ENCODE measurements around the gene PTPRB.

The PTPRB gene

DNA sequence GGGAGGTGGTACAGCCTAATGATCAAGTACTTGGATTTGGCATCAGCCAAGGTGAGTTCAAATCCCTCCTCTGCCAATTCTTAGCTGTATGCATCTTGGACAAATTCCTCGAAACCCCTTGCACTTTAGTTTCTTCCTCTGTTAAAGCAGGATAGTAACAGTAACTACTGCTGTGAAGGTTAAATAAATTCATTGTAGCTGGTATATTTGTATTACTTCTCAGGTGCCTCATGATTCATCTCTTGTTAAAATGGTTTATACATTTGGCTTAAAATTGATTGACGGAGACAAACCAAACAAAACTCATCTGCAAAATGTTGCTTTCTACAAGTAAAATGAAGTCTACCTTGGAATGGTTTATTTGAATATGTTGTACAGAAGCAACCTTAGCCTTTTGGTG is 2.3 kb upstream of the PTPRB start:
- no peak overlapping the region for H3K4me3 ChIP-seq (ENCODE audit: low read depth, low read length)
- no peak for DNase-seq (ENCODE audit: low read depth, low spot score)
- TF ChIP-seq, protein P1, sequence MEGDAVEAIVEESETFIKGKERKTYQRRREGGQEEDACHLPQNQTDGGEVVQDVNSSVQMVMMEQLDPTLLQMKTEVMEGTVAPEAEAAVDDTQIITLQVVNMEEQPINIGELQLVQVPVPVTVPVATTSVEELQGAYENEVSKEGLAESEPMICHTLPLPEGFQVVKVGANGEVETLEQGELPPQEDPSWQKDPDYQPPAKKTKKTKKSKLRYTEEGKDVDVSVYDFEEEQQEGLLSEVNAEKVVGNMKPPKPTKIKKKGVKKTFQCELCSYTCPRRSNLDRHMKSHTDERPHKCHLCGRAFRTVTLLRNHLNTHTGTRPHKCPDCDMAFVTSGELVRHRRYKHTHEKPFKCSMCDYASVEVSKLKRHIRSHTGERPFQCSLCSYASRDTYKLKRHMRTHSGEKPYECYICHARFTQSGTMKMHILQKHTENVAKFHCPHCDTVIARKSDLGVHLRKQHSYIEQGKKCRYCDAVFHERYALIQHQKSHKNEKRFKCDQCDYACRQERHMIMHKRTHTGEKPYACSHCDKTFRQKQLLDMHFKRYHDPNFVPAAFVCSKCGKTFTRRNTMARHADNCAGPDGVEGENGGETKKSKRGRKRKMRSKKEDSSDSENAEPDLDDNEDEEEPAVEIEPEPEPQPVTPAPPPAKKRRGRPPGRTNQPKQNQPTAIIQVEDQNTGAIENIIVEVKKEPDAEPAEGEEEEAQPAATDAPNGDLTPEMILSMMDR (IDR thresholded peaks at IDR 0.05; ENCODE audit: low read depth, low read length), result no peak
- in situ Hi-C loops (cut with HindIII; ENCODE audit: low sequenced_read_pairs), result no loop called here

DNA sequence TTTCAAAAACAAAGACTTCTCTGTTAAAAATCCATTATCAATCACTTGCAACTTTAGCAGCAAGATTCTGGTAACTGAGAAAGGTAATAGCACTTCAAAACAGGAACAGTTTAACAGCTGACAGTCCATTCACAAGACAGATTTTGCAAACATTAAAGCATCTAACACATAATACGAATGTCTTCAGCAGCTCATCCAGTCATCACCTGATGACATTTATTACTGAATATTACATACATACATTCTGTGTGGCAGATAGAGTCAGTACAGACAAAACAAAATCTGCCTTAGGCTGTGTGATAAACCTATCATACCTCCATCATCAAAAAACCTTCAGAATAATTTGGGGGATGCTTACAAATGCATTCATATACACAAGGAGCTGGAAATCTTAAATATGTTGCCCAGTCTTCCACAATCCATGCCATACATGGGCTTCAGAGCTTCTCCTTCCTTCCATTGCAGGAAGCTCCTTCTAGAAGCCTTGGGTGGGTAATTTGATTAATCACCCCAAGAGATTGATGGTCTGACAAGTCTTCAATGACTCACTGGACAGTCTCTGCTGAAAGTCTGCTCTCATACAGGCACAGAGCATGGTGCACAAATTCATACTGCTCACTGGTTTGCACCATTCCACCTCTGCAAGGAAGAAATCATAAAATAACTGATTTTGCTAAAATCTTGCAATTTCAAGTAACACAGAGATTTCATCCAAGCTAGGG is 1.6 kb upstream of the PTPRB start:
- in situ Hi-C loops (cut with HindIII; ENCODE audit: low sequenced_read_pairs), result no loop called here
- TF ChIP-seq, protein P1 (IDR thresholded peaks at IDR 0.05; ENCODE audit: low read depth, low read length), result no peak
- DNase-seq (ENCODE audit: low read depth, low spot score), result no peak
- no peak overlapping the region for H3K4me3 ChIP-seq (ENCODE audit: low read depth, low read length)

DNA sequence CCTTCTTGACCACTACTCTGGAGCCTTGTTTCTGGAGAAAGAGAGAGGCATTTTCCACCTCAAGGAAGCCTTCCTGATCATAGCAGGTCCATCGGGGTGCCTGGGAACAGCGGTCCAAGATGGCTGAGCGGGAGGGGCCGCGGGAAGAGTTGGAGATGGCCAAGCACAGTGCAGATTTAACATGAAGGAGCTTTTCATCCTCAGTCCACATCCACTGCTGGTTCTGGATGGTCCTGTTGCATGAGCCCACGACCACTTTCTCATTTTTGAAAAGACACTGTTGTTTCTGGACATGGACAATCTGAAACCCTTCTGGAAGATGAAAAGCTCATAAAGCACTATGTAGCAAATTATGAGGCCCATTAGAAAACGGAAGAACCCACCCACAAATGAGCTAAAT is 1.5 kb downstream of the PTPRB start:
- H3K4me3 ChIP-seq (ENCODE audit: low read depth, low read length), result no peak overlapping the region
- TF ChIP-seq, protein P1 (IDR thresholded peaks at IDR 0.05; ENCODE audit: low read depth, low read length), result no peak
- DNase-seq (ENCODE audit: low read depth, low spot score), result no peak
- in situ Hi-C loops (cut with HindIII; ENCODE audit: low sequenced_read_pairs), result no loop called here

DNA sequence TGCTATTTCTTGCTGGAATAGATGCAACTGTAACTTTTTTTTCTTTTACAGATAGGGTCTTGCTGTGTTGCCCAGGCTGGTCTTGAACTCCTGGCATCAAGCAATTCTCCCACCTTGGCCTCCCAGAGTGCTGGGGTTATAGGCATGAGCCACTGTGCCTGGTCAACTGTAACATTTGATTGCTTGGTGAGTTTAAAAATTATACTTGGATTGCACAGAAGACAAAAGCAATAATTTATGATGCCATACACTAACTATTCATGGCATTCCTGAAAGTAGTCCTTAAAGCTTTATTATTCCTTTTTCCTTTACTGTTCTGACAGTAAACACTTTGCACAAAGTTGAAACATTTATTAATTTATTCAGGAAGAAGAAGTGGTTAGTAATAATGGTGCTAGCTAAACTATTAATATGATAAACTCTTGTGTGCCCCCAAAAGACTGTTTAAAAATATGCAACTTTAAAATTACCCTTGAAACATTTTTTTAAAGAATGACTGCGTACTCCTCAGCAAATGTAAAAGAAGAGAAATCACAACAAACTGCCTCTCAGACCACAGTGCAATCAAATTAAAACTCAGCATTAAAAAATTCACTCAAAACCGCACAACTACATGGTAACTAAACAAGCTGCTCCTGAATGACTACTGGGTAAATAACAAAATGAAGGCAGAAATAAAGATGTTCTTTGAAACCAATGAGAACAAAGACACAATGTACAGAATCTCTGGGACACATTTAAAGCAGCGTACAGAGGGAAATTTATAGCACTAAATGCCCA is 8.3 kb downstream of the PTPRB start:
- DNase-seq (ENCODE audit: low read depth, low spot score), result no peak
- TF ChIP-seq, protein P1 (IDR thresholded peaks at IDR 0.05; ENCODE audit: low read depth, low read length), result no peak

DNA sequence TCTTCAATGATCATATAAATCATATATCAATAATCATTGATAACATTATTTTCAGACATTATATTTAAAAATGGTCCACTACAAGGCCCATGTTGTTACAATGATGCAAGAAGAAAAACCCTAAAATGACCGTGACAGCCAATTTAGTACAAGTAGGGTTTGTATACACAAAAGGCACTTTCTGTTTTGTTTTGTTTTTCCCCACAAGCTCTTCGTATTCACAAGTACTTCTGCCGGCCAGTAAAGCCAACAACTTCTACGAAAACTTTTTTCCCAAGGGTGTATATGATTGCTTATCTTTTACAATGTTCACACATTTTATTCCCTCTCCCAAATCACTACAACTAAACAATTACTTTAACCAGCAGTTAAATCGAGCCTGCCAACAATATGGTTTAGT is 9.6 kb downstream of the PTPRB start:
- in situ Hi-C loops (cut with HindIII; ENCODE audit: low sequenced_read_pairs), result no loop called here
- no peak overlapping the region for H3K4me3 ChIP-seq (ENCODE audit: low read depth, low read length)
- no peak for DNase-seq (ENCODE audit: low read depth, low spot score)
- TF ChIP-seq, protein P1 (IDR thresholded peaks at IDR 0.05; ENCODE audit: low read depth, low read length), result no peak

More for the DNA sequence above, 8.3 kb downstream of the PTPRB start:
- H3K4me3 ChIP-seq (ENCODE audit: low read depth, low read length), result no peak overlapping the region
- in situ Hi-C loops (cut with HindIII; ENCODE audit: low sequenced_read_pairs), result no loop called here

DNA sequence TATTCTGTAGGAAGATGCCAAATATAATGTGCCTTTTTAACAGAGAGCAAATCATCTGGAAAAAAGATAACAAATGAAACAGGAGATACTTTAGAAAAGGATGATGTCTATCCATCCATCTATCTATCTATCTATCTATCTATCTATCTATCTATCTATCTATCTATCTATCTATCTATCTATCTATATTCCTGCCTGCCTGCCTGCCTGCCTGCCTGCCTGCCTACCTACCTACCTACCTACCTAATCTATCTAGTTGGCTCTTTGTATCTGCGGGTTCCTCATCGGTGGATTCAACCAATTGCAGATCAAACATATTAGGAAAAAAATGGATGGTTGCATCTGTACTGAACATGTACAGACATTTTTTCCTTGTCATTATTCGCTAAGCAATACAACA is 11.0 kb downstream of the PTPRB start:
- TF ChIP-seq, protein P1 (IDR thresholded peaks at IDR 0.05; ENCODE audit: low read depth, low read length), result no peak
- in situ Hi-C loops (cut with HindIII; ENCODE audit: low sequenced_read_pairs), result no loop called here
- DNase-seq (ENCODE audit: low read depth, low spot score), result no peak
- no peak overlapping the region for H3K4me3 ChIP-seq (ENCODE audit: low read depth, low read length)

Data from astrocyte of the spinal cord (primary cell).